Anterior cingulate cortex (tissue), 58 donors: Measurements from ENCODE around the gene COL21A1.
"Not testable (repeated sequence)": the region's sequence is repeated elsewhere in the genome, so short reads cannot be mapped to it uniquely, and the experiment has no call there.

ENCODE experiments used
- DNase-seq, 58 donors: peaks; one replicate each; lab custom pipeline; 2025; lab: John Stamatoyannopoulos, UW

Gene COL21A1

DNA sequence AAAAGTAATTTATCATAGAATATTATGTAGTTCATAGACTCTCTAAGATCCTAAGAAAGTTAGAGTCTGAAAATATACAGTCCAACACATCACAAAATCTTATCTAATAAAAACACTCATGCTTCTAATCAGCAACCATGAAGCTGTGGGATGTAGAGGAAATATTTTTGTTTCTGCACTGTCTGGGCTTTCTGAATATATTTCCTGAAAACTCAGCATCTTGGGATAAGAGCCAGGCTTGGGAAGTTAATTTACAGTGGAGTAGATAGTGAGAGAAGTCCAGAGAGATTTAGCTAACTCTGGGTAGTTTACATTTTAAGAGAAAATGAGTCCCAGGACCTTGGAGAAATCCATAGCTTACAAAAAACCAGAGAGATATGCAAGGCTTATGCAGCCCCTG lies 221.6 kb downstream of the COL21A1 start:
- no peak for DNase-seq

DNA sequence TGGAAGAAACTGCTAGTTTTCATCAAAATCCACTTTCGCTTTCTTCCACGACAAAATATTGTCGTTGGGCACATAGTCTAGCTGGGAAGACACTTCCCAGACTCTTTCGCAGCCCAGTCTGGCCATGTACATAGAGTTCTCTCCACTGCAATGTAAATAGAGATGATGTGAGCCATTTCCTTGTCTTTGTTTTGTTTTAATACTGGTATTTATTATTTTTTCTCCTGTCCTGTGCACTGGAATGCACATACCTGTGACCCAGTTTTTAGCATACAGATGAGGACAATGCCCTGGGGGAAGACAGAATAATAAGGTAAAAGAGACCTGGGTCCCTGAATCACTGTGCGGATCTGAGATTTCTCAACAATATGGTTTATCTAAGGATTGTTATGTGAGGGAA lies 222.4 kb downstream of the COL21A1 start:
- no peak for DNase-seq

DNA sequence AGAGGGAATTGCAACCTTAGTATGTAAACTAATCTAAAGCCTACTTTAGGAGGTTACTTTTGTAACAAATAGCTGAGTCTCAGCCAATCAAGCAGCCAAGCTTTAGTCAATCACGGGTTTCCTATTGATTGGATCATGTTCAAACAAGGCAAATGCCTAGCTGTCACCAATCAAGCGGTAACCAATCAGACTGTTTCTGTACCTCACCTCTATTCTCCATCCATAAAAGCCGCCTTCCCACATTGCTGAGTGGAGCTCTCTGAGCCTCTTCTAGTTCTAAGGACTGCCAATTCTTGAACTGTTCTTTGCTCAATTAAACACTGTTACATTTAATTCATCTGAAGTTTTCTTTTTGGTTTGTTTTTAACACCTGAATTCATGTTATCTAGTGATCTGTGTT lies 223.6 kb downstream of the COL21A1 start:
- DNase-seq = no peak

DNA sequence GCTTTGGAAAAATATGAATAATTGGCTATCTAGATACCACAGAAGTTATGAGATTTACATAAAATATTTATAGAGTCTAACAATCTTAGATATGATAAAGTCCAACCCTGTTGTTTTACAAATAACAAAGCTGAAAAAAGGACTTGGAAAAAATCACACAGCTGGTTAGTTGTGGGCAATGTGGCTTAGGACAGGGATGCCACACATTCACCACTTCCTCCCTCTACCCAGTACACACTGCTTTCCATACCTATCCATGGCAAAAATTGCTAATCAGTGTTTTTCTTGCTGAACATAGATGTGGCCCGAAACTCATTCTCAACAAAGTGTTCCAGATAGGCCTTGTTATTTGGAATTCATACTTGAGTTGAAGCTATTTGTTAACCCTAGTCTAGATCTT lies 224.7 kb downstream of the COL21A1 start:
- DNase-seq = no peak

DNA sequence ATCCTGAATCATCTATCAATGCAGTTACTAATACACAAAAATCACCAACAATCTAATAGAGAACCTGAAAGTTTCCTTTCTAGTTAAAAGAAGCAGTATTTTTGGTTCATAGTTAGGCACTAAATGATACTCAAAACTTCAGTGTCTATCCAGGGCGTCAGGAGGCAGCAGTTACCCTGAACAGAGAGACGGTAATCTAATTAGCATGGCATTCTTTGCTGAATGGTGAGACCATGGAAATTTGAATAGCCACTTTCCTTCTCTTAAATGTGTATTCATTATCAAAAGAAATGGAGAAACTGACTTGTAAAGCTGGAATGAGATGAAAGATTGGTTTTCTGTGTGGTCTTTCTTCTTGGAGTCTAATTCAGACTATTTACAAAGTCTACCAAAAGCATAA lies 225.4 kb downstream of the COL21A1 start:
- no peak for DNase-seq

DNA sequence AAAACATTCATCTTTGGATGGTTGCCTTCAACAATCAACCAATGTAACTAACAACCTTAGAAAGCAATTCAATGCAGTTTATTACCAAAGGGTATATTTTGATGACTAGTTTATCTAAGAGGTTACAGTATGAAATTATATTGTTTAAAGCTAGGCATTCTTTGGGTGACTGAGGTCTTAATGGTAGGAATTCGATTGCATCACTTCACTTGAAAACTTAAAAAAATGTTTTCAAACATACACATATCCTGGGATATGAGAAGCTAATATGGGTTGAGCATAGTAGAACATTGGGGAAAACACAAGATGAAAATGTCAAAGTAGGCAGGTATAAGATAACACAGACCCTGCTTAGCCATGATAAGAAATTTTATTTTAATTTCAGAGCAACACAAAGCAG lies 227.4 kb downstream of the COL21A1 start:
- no peak for DNase-seq

DNA sequence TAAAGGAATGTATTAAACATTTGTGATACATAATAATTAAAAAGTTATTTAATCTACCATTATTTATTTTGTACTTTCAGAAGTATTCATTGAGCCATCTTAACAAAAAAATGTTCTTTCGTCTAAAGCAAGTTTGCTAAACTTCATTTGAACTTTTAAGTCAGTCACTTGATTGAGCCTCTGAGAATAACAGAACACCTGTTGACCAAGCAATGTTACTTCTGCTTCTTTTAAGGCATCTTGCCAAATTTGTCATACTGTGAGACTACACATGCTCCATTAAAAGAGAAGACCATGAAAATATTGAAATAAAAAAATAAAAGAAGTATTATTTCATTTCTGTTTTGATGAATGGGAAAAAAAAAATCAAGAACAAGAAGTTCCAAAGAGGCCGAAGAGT lies 230.2 kb downstream of the COL21A1 start:
- DNase-seq = no peak

DNA sequence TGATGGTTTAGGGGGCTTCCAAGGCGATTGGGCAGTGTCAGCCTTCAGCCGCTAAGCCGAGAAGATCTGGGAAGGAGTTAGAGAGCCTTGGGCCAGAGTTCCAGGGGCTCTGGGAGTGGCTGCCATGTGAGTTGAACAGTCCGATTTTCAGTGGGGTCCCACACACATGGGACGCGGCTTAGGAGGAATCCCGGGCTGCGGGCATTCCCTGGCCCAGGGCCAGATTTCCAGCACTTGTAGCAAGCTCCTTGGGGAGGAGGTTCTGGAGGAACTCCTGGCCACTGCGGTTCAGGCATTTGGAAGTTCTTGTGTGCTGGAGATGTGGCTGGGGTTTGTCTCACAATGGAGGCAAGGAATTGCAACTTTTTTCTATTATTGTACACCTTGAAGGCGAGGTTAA lies 233.3 kb downstream of the COL21A1 start:
- not testable (repeated sequence) for DNase-seq

DNA sequence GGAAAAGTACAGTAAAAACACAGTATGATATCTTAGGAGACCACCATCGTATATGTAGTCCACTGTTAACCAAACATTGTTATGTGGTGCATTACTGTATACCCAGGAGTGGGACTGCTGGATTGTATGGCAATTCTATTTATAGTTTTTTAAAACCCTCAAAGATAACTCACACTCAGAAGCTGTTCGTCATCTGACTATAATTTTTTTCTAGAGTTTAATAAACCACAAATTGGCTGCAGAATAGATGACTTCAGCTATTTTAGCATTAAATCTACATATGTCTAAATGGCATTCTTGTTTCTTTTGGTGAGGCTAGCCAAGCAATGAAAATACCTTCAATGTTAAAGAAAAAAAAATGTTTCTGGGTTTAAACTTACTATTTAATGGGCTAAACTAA lies 237.7 kb downstream of the COL21A1 start:
- DNase-seq = no peak
